Gastroesophageal sphincter (tissue), 4 donors: ENCODE data around the gene DOK6. TPM values are rescaled to one million over a fixed set of nuclear protein-coding genes. Genes with fewer than 3 reads are reported as not detected.

Experiments used
- ATAC-seq: fragments of 150-250 bp; one replicate; pipeline ENCODE4 v1.9.1; 2016; ENCODE audit warnings: mild to moderate bottlenecking, moderate library complexity
- H3K27ac ChIP-seq, 4 donors: fragments of 200-600 bp; sonication (generic) in 3 of 4; 1 replicate in 3 of 4; 2 replicates in 1 of 4; pipeline ENCODE4 v1.5.1; 2016 to 2019
- H3K27me3 ChIP-seq: fragments of 200-600 bp; sonication (generic); one replicate; pipeline ENCODE4 v1.5.1; 2019
- H3K36me3 ChIP-seq, 2 donors: fragments of 200-600 bp; sonication (generic); one replicate each; pipeline ENCODE4 v1.5.1; 2019; ENCODE audit warnings: control low read depth in 1 of 2
- H3K4me1 ChIP-seq, 3 donors: fragments of 200-600 bp; sonication (generic); 1 replicate in 2 of 3; 2 replicates in 1 of 3; pipeline ENCODE4 v1.5.1; 2016 to 2019; ENCODE audit warnings: control low read depth in 2 of 3
- H3K4me3 ChIP-seq, 2 donors: fragments of 200-600 bp; sonication (generic); one replicate each; pipeline ENCODE4 v1.5.1; 2019; ENCODE audit warnings: mild to moderate bottlenecking in 1 of 2, moderate library complexity in 1 of 2
- H3K9me3 ChIP-seq, 3 donors: fragments of 200-600 bp; sonication (generic); one replicate each; pipeline ENCODE4 v1.5.1; 2017 to 2019; ENCODE audit warnings: control low read depth in 2 of 3
- CTCF ChIP-seq, 4 experiments: fragments of 200-600 bp in 2 of 4; fragments of 450-650 bp in 2 of 4; sonication (generic) in 1 of 4; IDR thresholded peaks; one replicate each; pipeline ENCODE4 v1.5.1; 2017 to 2019; ENCODE audit warnings: antibody characterized with exemption in 4 of 4, mild to moderate bottlenecking in 2 of 4, moderate library complexity in 2 of 4
- EP300 ChIP-seq: sonication (generic); formaldehyde crosslinking; IDR thresholded peaks from one replicate; pipeline ENCODE4 v1.6.1; 2017; ENCODE audit warnings: antibody characterized with exemption, mild to moderate bottlenecking
- POLR2A ChIP-seq, 2 donors: fragments of 450-650 bp; IDR thresholded peaks; one replicate each; pipeline ENCODE4 v1.6.1; 2017; ENCODE audit warnings: antibody characterized with exemption in 2 of 2, mild to moderate bottlenecking in 2 of 2, moderate library complexity in 1 of 2
- POLR2AphosphoS5 ChIP-seq: sonication (generic); formaldehyde crosslinking; IDR thresholded peaks from one replicate; pipeline ENCODE4 v1.6.1; 2017; ENCODE audit warnings: antibody characterized with exemption
- WGBS, 2 donors: methylation state at CpG; one replicate each; pipeline ENCODE4 v1.1.5; 2018; ENCODE audit warnings: low coverage in 1 of 2; 5-methylcytosine and 5-hydroxymethylcytosine counted together
- total RNA-seq, 4 donors: library from RNA; depleted of rRNA; stranded (reverse); fragments of >200 nt; gene quantifications; one replicate each; pipeline ENCODE4 v1.1.0, GENCODE V29; 2016

The DOK6 gene
- total RNA-seq, 4 donors from 2014 or later, result 0.62 to 3.4 (median 2.7) TPM

DNA sequence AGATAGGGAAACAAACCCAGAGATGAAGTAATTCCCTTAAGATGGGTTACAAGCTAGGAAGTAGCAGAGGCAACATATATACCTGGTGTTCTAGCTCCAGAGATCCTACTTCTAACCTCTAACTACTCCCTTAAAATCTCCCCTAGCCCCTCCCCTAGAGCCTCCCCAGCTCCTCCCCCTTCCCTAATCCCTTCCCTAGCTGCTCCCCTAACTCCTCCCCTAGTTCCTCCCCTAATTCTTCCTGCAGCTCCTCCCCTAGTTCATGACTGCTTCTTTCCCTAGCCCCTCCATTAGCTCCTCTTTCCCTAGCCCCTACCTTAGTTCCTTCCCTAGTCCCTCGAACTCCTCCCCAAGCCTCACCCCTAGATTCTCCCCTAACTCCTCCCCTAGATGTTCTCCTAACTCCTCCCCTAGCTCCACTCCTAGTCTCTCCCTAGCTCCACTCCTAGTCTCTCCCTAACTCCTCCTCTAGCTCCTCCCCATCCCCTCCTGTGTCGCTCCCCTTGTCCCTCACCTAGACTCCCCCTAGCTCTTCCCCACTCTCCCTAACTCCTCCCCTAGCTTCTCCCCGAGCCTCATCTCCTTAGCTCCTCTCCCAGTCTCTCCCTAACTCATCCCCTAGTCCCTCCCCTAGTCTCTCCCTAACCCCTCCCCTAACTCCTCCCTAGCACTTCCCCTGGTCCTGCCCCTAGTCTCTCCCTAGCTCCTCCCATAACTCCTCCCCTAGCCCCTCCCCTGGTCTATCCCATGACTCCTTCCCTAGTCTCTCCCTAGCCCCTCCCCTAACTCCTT lies 438.1 kb downstream of the DOK6 start:
- Histone ChIP-seq H3K4me3 (no peak overlapping the region), H3K36me3 (no peaks in the 10 kb centered on the region), H3K27me3 (no peaks in the 10 kb centered on the region), H3K9me3 (no peaks in the 10 kb centered on the region), H3K27ac (no peak overlapping the region), H3K4me1 (no peaks in the 10 kb centered on the region)
- no peak for ATAC-seq
- 98 to 100% methylated on average over 3 of the region's 3 CpGs for WGBS, 2 donors
- TF ChIP-seq CTCF (IDR thresholded peaks at IDR 0.05), result no peak
- TF ChIP-seq EP300, result no peak
- TF ChIP-seq POLR2A (IDR thresholded peaks at IDR 0.05), result no peak
- no peak for TF ChIP-seq POLR2AphosphoS5

GRCh38 chr18:69839497-69839896 lies 438.8 kb downstream of the DOK6 start:
- TF ChIP-seq EP300 (no peak), CTCF (IDR thresholded peaks at IDR 0.05) (no peak), POLR2AphosphoS5 (no peak), POLR2A (IDR thresholded peaks at IDR 0.05) (no peak)
- H3K27me3 ChIP-seq, result no peaks in the 10 kb centered on the region
- H3K4me3 ChIP-seq, result no peak overlapping the region
- no peak overlapping the region for H3K27ac ChIP-seq
- H3K36me3 ChIP-seq, result no peaks in the 10 kb centered on the region
- H3K9me3 ChIP-seq, result no peaks in the 10 kb centered on the region
- no peak for ATAC-seq
- H3K4me1 ChIP-seq, result no peaks in the 10 kb centered on the region
- WGBS, 2 donors, result 80 to 93% methylated on average over 1 to 6 of the region's 11 CpGs

DNA sequence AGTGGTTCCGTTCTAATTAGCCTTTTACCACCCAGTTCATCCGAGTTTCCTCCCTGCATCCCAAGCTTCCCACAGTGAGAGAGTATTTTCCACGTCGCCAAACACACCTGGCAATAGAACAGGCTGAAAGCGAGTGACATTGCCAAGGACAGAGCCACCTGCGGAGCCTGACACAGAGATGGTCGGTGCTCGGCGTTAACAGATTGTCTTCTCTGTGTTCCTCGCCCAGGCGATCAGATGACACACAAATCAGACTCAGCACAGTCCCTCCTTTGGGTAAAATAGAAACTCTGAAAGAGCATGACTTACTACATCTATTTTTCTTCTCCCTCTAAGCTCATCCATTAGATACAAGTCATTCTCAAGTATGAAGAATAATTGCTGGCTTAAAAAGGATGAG lies 439.3 kb downstream of the DOK6 start:
- no peak overlapping the region for H3K4me3 ChIP-seq
- H3K27ac ChIP-seq, result no peak overlapping the region
- no peaks in the 10 kb centered on the region for H3K4me1 ChIP-seq
- WGBS, 2 donors, result 93 to 95% methylated on average over 4 to 11 of the region's 11 CpGs
- TF ChIP-seq POLR2A (IDR thresholded peaks at IDR 0.05), result no peak
- no peak for TF ChIP-seq POLR2AphosphoS5
- no peak for ATAC-seq
- H3K36me3 ChIP-seq, result no peaks in the 10 kb centered on the region
- H3K9me3 ChIP-seq, result no peaks in the 10 kb centered on the region
- no peaks in the 10 kb centered on the region for H3K27me3 ChIP-seq

DNA sequence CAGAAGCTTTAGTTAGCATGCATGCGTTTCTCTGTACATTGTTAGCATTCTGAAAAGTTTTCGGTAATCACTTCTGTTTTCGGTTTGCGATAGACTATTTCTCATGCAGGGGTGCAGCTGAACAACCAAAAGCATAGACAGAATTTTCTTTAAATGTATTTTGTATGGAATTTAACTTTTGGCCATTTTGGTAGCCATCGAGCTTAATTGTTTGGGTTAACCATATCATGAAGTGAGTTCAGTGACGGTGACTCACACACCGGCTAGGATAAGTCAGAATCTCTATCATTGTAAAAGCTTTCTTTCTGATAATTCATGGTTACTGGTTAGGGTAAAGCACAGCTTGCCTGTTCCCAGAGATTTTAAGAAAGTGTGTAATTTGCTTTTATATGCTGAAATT lies 439.8 kb downstream of the DOK6 start:
- Histone ChIP-seq H3K4me3 (no peak overlapping the region), H3K36me3 (no peaks in the 10 kb centered on the region), H3K27ac (no peak overlapping the region), H3K27me3 (no peaks in the 10 kb centered on the region), H3K9me3 (no peaks in the 10 kb centered on the region), H3K4me1 (peaks cover 0 to under 1% (median 0%) of the 10 kb centered on the region in 3 donors)
- TF ChIP-seq POLR2A (IDR thresholded peaks at IDR 0.05), result no peak
- TF ChIP-seq EP300, result no peak
- TF ChIP-seq CTCF (IDR thresholded peaks at IDR 0.05), result no peak
- TF ChIP-seq POLR2AphosphoS5, result no peak
- WGBS, 2 donors, result 77 to 100% methylated on average over 6 to 7 of the region's 7 CpGs
- ATAC-seq, result no peak

DNA sequence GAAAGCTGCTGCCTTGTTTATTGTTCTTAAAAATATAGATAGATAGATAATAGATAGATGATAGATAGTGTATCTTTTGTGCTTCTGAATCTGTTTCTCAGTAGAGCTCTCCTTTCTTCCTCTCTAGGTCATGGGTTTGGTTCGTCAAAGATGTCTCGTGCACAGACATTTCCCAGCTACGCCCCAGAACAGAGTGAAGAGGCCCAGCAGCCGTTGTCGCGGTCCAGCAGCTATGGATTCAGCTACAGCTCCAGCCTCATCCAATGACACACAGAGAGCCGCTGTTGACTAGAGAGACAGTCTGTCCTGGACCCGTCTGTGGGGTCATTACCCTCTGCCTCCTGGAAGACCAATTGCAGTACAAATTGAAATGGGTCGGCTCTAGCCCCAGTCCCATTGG lies 440.4 kb downstream of the DOK6 start:
- Histone ChIP-seq H3K4me1 (peaks cover 0 to 7% (median 0%) of the 10 kb centered on the region in 3 donors), H3K27ac (no peak overlapping the region), H3K4me3 (no peak overlapping the region), H3K27me3 (no peaks in the 10 kb centered on the region), H3K9me3 (no peaks in the 10 kb centered on the region), H3K36me3 (no peaks in the 10 kb centered on the region)
- no peak for ATAC-seq
- no peak for TF ChIP-seq POLR2AphosphoS5
- no peak for TF ChIP-seq POLR2A (IDR thresholded peaks at IDR 0.05)
- no peak for TF ChIP-seq CTCF (IDR thresholded peaks at IDR 0.05)
- TF ChIP-seq EP300, result no peak
- 80 to 91% methylated on average over 1 to 5 of the region's 9 CpGs for WGBS, 2 donors
